SK-N-SH (cell line): ENCODE measurements around the gene EBNA1BP2. TPM values are rescaled to one million over a fixed set of nuclear protein-coding genes. Genes with fewer than 3 reads are reported as not detected.

Source experiments
- CTCF ChIA-PET: fragments of 300-600, 350-600 bp; formaldehyde crosslinking; extraction: SDS; loops from one replicate; lab custom pipeline; 2021; lab: Yijun Ruan, JAX
- POLR2A ChIA-PET: fragments of 350-600 bp; sonication (Branson Sonifier 250); formaldehyde crosslinking; extraction: SDS; loops from one replicate; lab custom pipeline; 2020; ENCODE audit warnings: antibody characterized with exemption, inconsistent platforms; lab: Yijun Ruan, JAX
- DNase-seq: peaks from one replicate; pipeline ENCODE4 v3.0.0; 2012
- H2AFZ ChIP-seq: fragments of 200-600 bp; sonication (generic); 2 replicates; pipeline ENCODE4 v1.8.1; 2016; ENCODE audit warnings: antibody characterized with exemption, mild to moderate bottlenecking, low read depth
- H3F3A ChIP-seq: fragments of 200-600 bp; sonication (generic); replicated peaks from 2 replicates; pipeline ENCODE3; 2016; ENCODE audit warnings: antibody characterized with exemption, mild to moderate bottlenecking; ENCODE audit not compliant: insufficient read depth
- H3K27ac ChIP-seq, 2 experiments: fragments of 200-500 bp in 1 of 2; fragments of 200-600 bp in 1 of 2; sonication (Bioruptor generic) in 1 of 2; sonication (generic), shearing (Covaris generic) in 1 of 2; 2 replicates each; pipeline versions ENCODE4 v1.5.1 to v1.6.1; 2014 to 2016; ENCODE audit warnings: low read depth in 2 of 2, inconsistent platforms in 1 of 2, low read length in 1 of 2, mild to moderate bottlenecking in 1 of 2, mixed read lengths in 1 of 2
- H3K27me3 ChIP-seq: fragments of 200-600 bp; sonication (generic), shearing (Covaris generic); 2 replicates; pipeline ENCODE4 v1.6.1; 2016; ENCODE audit warnings: mixed run types; ENCODE audit not compliant: insufficient read depth
- H3K36me3 ChIP-seq, 2 experiments: fragments of 200-500 bp in 1 of 2; fragments of 200-600 bp in 1 of 2; sonication (Bioruptor generic) in 1 of 2; sonication (generic) in 1 of 2; replicated peaks in 1 of 2; 2 replicates each; pipeline versions ENCODE3 to v1.5.1; 2014 to 2016; ENCODE audit warnings: low read length in 1 of 2, mild to moderate bottlenecking in 1 of 2; ENCODE audit not compliant: insufficient read depth in 2 of 2, control insufficient read depth in 1 of 2
- H3K4me1 ChIP-seq, 2 experiments: fragments of 200-500 bp in 1 of 2; fragments of 200-600 bp in 1 of 2; sonication (Bioruptor generic) in 1 of 2; sonication (generic), shearing (Covaris generic) in 1 of 2; 2 replicates each; pipeline versions ENCODE4 v1.5.1 to v1.6.1; 2014 to 2016; ENCODE audit warnings: low read depth in 1 of 2, low read length in 1 of 2, mixed run types in 1 of 2; ENCODE audit not compliant: insufficient read depth in 2 of 2, control insufficient read depth in 1 of 2
- H3K4me2 ChIP-seq: fragments of 200-600 bp; sonication (generic), shearing (Covaris generic); 2 replicates; pipeline ENCODE4 v1.6.1; 2017; ENCODE audit warnings: mixed run types
- H3K4me3 ChIP-seq, 2 experiments: fragments of 200-500 bp in 1 of 2; fragments of 200-600 bp in 1 of 2; sonication (Bioruptor generic) in 1 of 2; sonication (generic), shearing (Covaris generic) in 1 of 2; 2 replicates each; pipeline versions ENCODE4 v1.5.1 to v1.8.1; 2014 to 2016; ENCODE audit warnings: low read depth in 2 of 2, inconsistent platforms in 1 of 2, low read length in 1 of 2, mild to moderate bottlenecking in 1 of 2, mixed read lengths in 1 of 2, moderate library complexity in 1 of 2
- H3K79me2 ChIP-seq: fragments of 200-600 bp; sonication (generic); 2 replicates; pipeline ENCODE4 v1.8.1; 2017; ENCODE audit warnings: mild to moderate bottlenecking; ENCODE audit not compliant: insufficient read depth
- H3K9ac ChIP-seq: fragments of 200-600 bp; sonication (generic); 2 replicates; pipeline ENCODE4 v1.6.1; 2017; ENCODE audit warnings: mixed run types
- H3K9me2 ChIP-seq: fragments of 200-600 bp; sonication (generic); 2 replicates; pipeline ENCODE4 v1.6.1; 2017; ENCODE audit warnings: mixed run types
- H3K9me3 ChIP-seq: fragments of 200-600 bp; sonication (generic); 2 replicates; pipeline ENCODE4 v1.6.1; 2017; ENCODE audit warnings: mixed run types, mild to moderate bottlenecking, moderate library complexity
- H4K20me1 ChIP-seq: fragments of 200-600 bp; sonication (generic); 2 replicates; pipeline ENCODE4 v1.6.1; 2017; ENCODE audit warnings: mild to moderate bottlenecking, mixed run types; ENCODE audit not compliant: insufficient read depth
- CHD2 ChIP-seq: fragments of 150-350 bp; IDR thresholded peaks from 2 replicates; pipeline ENCODE4 v1.6.1; 2018; ENCODE audit warnings: low read length; ENCODE audit not compliant: partially characterized antibody
- ELF1 ChIP-seq: IDR thresholded peaks from 2 replicates; pipeline ENCODE4 v1.4.0; 2012
- EP300 ChIP-seq, 2 experiments: IDR thresholded peaks; 2 replicates each; pipeline versions ENCODE4 v1.4.0 to v1.6.1; 2012; ENCODE audit warnings: borderline replicate concordance in 1 of 2, low read depth in 1 of 2, low read length in 1 of 2
- EZH2phosphoT487 ChIP-seq: fragments of 200-600 bp; sonication (generic); IDR thresholded peaks from 2 replicates; pipeline ENCODE4 v1.6.1; 2017; ENCODE audit warnings: low read depth, mixed run types, mild to moderate bottlenecking, antibody characterized with exemption, moderate library complexity, borderline replicate concordance
- FOSL2 ChIP-seq: IDR thresholded peaks from 2 replicates; pipeline ENCODE4 v1.4.0; 2012; ENCODE audit warnings: low read depth, mild to moderate bottlenecking, moderate library complexity, borderline replicate concordance
- GABPA ChIP-seq: IDR thresholded peaks from 2 replicates; pipeline ENCODE4 v1.4.0; 2012; ENCODE audit warnings: low read depth, mild to moderate bottlenecking
- MXI1 ChIP-seq: IDR thresholded peaks from 2 replicates; pipeline ENCODE4 v1.6.1; 2012; ENCODE audit warnings: mild to moderate bottlenecking, low read depth, low read length, improper control_type of control experiment
- NFIC ChIP-seq: IDR thresholded peaks from 2 replicates; pipeline ENCODE4 v1.4.0; 2012; ENCODE audit warnings: borderline replicate concordance
- POLR2AphosphoS5 ChIP-seq: IDR thresholded peaks from 2 replicates; pipeline ENCODE4 v1.6.1; 2012; ENCODE audit warnings: low read depth, low read length
- RCOR1 ChIP-seq: fragments of 150-350 bp; IDR thresholded peaks from 2 replicates; pipeline ENCODE4 v1.6.1; 2017; ENCODE audit warnings: antibody characterized with exemption, low read length
- RFX5 ChIP-seq: IDR thresholded peaks from 2 replicates; pipeline ENCODE4 v1.6.1; 2012; ENCODE audit warnings: mild to moderate bottlenecking, improper control_type of control experiment, low read length
- SIN3A ChIP-seq: IDR thresholded peaks from 2 replicates; pipeline ENCODE4 v1.6.1; 2012; ENCODE audit warnings: low read depth, mild to moderate bottlenecking, low read length, moderate library complexity, borderline replicate concordance
- SMC3 ChIP-seq: IDR thresholded peaks from 2 replicates; pipeline ENCODE4 v1.6.1; 2012; ENCODE audit warnings: low read depth, low read length, improper control_type of control experiment
- TAF1 ChIP-seq: IDR thresholded peaks from 2 replicates; pipeline ENCODE4 v1.6.1; 2012; ENCODE audit warnings: low read depth, mild to moderate bottlenecking, low read length, moderate library complexity, borderline replicate concordance
- TEAD4 ChIP-seq: IDR thresholded peaks from 2 replicates; pipeline ENCODE4 v1.4.0; 2012; ENCODE audit warnings: mild to moderate bottlenecking, borderline replicate concordance; ENCODE audit not compliant: insufficient read depth
- WGBS: methylation state at CpG from one replicate; pipeline ENCODE4 v1.1.6; 2017; ENCODE audit warnings: low lambda C conversion rate; 5-methylcytosine and 5-hydroxymethylcytosine counted together
- polyA plus RNA-seq, 3 experiments: library from polyadenylated mRNA; depleted of rRNA; stranded (reverse); fragments of >200 nt; gene quantifications; 2 replicates each; pipeline ENCODE4 v1.2.3, GENCODE V29; 2012
- TF ChIP-seq, protein P1 (sequence below): IDR thresholded peaks from 2 replicates; pipeline ENCODE4; 2012
- TF ChIP-seq, protein P2 (sequence below): IDR thresholded peaks from 2 replicates; pipeline ENCODE4 v1.4.0; 2012; ENCODE audit warnings: low read depth
- TF ChIP-seq, protein P3 (sequence below): IDR thresholded peaks from 2 replicates; pipeline ENCODE4 v1.4.0; 2012; ENCODE audit warnings: low read depth, borderline replicate concordance
- TF ChIP-seq, protein P4 (sequence below): fragments of 200-600 bp; sonication (generic); IDR thresholded peaks from 2 replicates; pipeline ENCODE4 v1.6.1; 2017; ENCODE audit warnings: antibody characterized with exemption, mild to moderate bottlenecking, moderate library complexity

EBNA1BP2 gene, protein sequence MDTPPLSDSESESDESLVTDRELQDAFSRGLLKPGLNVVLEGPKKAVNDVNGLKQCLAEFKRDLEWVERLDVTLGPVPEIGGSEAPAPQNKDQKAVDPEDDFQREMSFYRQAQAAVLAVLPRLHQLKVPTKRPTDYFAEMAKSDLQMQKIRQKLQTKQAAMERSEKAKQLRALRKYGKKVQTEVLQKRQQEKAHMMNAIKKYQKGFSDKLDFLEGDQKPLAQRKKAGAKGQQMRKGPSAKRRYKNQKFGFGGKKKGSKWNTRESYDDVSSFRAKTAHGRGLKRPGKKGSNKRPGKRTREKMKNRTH
- 134 and 146 TPM in 2 replicates for polyA plus RNA-seq (2012; rRNA removed)
- polyA plus RNA-seq (2012; cell fraction: cytosol; rRNA removed) = 145 and 150 TPM in 2 replicates
- 110 and 125 TPM in 2 replicates for polyA plus RNA-seq (2012; cell fraction: nucleus; rRNA removed)

DNA sequence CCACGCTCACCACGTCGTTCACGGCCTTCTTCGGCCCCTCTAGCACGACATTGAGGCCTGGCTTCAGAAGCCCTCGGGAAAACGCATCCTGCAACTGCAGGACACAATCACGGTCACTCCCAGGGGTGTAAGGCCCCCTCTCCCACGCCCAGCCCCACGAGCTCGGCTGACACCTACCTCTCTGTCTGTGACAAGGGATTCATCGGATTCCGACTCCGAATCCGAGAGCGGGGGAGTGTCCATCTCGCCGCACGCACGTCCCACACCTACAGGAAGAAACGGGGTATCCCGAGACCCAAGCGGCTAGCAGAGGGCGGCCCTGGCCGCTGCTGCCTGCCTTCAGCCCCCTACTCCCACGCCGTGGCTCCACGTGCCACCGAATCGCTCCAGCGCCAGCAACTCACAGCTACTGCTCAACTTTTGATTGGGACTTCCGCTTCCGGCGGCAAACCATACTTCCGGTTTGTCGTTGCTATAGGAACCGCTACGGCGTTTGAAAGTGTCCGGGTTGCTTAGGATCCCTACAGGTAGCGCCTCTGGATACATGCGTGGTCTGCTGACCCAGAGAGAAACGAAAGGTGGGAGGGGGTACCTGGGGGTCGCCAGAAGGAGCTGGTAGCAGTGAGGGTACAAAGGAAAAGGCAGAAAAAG lies at the start of gene EBNA1BP2, which contains the start of gene CFAP57:
EBNA1BP2 (minus strand) TSS at position 415 of the 651 bp plus-strand sequence; CDS start at position 243, 172 bp downstream.
CFAP57 (plus strand) TSS at position 455 of the 651 bp plus-strand sequence. CDS start 424 bp downstream, outside the sequence.
- TF ChIP-seq POLR2AphosphoS5 (peak; percentile 85), TAF1 (peak; percentile 69), SIN3A (peak; percentile 95; the same call in 1 of the 2 replicates), ELF1 (peak; percentile 93), EZH2phosphoT487 (no peak), GABPA (peak; percentile 96), RCOR1 (no peak), TEAD4 (no peak), CHD2 (peak; percentile 45), SMC3 (no peak), MXI1 (peak; percentile 100)
- TF ChIP-seq, protein P1, sequence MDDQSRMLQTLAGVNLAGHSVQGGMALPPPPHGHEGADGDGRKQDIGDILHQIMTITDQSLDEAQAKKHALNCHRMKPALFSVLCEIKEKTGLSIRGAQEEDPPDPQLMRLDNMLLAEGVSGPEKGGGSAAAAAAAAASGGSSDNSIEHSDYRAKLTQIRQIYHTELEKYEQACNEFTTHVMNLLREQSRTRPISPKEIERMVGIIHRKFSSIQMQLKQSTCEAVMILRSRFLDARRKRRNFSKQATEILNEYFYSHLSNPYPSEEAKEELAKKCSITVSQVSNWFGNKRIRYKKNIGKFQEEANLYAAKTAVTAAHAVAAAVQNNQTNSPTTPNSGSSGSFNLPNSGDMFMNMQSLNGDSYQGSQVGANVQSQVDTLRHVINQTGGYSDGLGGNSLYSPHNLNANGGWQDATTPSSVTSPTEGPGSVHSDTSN = peak; percentile 12; the same call in 1 of the 2 replicates
- TF ChIP-seq, protein P2, sequence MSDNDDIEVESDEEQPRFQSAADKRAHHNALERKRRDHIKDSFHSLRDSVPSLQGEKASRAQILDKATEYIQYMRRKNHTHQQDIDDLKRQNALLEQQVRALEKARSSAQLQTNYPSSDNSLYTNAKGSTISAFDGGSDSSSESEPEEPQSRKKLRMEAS = peak; percentile 99
- H3K36me3 ChIP-seq = peaks cover 36 to 37% of the 10 kb centered on the region in 2 experiments
- CTCF ChIA-PET = interaction anchor here (0.7 to 1.3 kb wide), 3 partner anchors 20 to 259 kb away, joined by 3 to 4 read pairs (median 3); no protein-coding TSS in a partner anchor
- no peaks in the 10 kb centered on the region; the same call in 1 of the 2 replicates for H4K20me1 ChIP-seq
- WGBS = 1% methylated on average over 13 of the region's 45 CpGs
- H3K79me2 ChIP-seq = peaks cover 34% of the 10 kb centered on the region
- H3K4me2 ChIP-seq = peak within 1 kb of the TSS; percentile 91
- peak within 1 kb of the TSS; percentile 61 to 62; a peak in 2 of 4 replicates for H3K27ac ChIP-seq
- no peaks in the 10 kb centered on the region for H3K9me3 ChIP-seq
- peak within 1 kb of the TSS; percentile 65; the same call in 1 of the 2 replicates for H2AFZ ChIP-seq
- DNase-seq = peak; percentile 88
- no peaks in the 10 kb centered on the region; the same call in 1 of the 2 replicates for H3K27me3 ChIP-seq
- no peaks in the 10 kb centered on the region for H3K9me2 ChIP-seq
- no peaks in the 10 kb centered on the region for H3F3A ChIP-seq
- POLR2A ChIA-PET = interaction anchor here (0.7 to 1.5 kb wide), 2 partner anchors 26 to 197 kb away, joined by 3 to 6 read pairs; no protein-coding TSS in a partner anchor
- H3K4me3 ChIP-seq = peak within 1 kb of the TSS; percentile 83 to 100
- peak within 1 kb of the TSS; percentile 73 for H3K9ac ChIP-seq
- peaks cover 5 to 7% of the 10 kb centered on the region in 2 experiments; a peak in 2 of 4 replicates for H3K4me1 ChIP-seq

DNA sequence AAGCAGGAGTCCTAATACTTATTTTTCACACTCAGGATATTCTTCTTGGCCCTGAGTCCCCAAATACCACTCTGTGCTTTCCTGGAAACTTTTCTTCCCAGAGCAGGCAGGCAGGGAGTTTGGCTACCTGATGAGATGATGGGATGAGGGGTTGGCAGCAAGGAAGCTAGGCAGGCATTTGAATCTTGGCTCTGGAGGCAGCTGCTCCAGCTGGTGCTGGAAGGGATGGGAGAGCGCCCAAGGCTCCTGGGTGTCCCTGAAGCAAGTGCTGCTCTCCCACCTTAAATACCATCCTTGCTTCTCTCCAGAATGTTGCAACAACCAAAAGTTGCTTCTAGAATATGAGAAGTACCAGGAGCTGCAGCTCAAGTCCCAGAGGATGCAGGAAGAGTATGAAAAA lies 49.7 kb upstream of the EBNA1BP2 start:
- no peak overlapping the region for H3K4me2 ChIP-seq
- no peaks in the 10 kb centered on the region for H3F3A ChIP-seq
- ChIA-PET POLR2A (no interaction called here), CTCF (interaction anchor here (1.7 kb wide), 1 partner anchor 193 kb away, joined by 8 read pairs; no protein-coding TSS in a partner anchor)
- H3K27ac ChIP-seq = no peak overlapping the region
- no peaks in the 10 kb centered on the region for H3K4me1 ChIP-seq
- DNase-seq = no peak
- no peak overlapping the region for H3K9ac ChIP-seq
- H3K27me3 ChIP-seq = no peaks in the 10 kb centered on the region
- no peaks in the 10 kb centered on the region for H3K36me3 ChIP-seq
- no peaks in the 10 kb centered on the region for H3K79me2 ChIP-seq
- no peaks in the 10 kb centered on the region for H3K9me2 ChIP-seq
- no peaks in the 10 kb centered on the region for H3K9me3 ChIP-seq
- H4K20me1 ChIP-seq = no peaks in the 10 kb centered on the region
- no peak overlapping the region for H3K4me3 ChIP-seq
- WGBS = 90% methylated on average over 1 of the region's 1 CpG
- no peak overlapping the region for H2AFZ ChIP-seq
- TF ChIP-seq TAF1 (no peak), CHD2 (no peak), RFX5 (no peak), NFIC (no peak), FOSL2 (no peak), EP300 (IDR thresholded peaks at IDR 0.05; ENCODE audit: borderline replicate concordance in 1 of 2, low read depth in 1 of 2, low read length in 1 of 2) (no peak), EZH2phosphoT487 (no peak)
- TF ChIP-seq, protein P2 = no peak
- TF ChIP-seq, protein P3, sequence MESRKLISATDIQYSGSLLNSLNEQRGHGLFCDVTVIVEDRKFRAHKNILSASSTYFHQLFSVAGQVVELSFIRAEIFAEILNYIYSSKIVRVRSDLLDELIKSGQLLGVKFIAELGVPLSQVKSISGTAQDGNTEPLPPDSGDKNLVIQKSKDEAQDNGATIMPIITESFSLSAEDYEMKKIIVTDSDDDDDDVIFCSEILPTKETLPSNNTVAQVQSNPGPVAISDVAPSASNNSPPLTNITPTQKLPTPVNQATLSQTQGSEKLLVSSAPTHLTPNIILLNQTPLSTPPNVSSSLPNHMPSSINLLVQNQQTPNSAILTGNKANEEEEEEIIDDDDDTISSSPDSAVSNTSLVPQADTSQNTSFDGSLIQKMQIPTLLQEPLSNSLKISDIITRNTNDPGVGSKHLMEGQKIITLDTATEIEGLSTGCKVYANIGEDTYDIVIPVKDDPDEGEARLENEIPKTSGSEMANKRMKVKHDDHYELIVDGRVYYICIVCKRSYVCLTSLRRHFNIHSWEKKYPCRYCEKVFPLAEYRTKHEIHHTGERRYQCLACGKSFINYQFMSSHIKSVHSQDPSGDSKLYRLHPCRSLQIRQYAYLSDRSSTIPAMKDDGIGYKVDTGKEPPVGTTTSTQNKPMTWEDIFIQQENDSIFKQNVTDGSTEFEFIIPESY = no peak
- TF ChIP-seq, protein P4, sequence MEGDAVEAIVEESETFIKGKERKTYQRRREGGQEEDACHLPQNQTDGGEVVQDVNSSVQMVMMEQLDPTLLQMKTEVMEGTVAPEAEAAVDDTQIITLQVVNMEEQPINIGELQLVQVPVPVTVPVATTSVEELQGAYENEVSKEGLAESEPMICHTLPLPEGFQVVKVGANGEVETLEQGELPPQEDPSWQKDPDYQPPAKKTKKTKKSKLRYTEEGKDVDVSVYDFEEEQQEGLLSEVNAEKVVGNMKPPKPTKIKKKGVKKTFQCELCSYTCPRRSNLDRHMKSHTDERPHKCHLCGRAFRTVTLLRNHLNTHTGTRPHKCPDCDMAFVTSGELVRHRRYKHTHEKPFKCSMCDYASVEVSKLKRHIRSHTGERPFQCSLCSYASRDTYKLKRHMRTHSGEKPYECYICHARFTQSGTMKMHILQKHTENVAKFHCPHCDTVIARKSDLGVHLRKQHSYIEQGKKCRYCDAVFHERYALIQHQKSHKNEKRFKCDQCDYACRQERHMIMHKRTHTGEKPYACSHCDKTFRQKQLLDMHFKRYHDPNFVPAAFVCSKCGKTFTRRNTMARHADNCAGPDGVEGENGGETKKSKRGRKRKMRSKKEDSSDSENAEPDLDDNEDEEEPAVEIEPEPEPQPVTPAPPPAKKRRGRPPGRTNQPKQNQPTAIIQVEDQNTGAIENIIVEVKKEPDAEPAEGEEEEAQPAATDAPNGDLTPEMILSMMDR = no peak
